VCaP (cell line): ENCODE results near the gene IL1A.

Experiments used
- H3K27ac ChIP-seq: fragments of 450-650 bp; 2 replicates; pipeline ENCODE4 v1.5.1; 2017
- CTCF ChIP-seq: fragments of 450-650 bp; conservative IDR thresholded peaks from 2 replicates; pipeline ENCODE4 v1.5.1; 2017; ENCODE audit warnings: mild to moderate bottlenecking, moderate library complexity

Gene IL1A

GRCh38 chr2:112728029-112728362, 56.3 kb downstream of the IL1A start:
- TF ChIP-seq CTCF, result no peak
- no peak overlapping the region for H3K27ac ChIP-seq

- no peak for TF ChIP-seq CTCF
- H3K27ac ChIP-seq, result peak overlapping the region; percentile 25; the same call in 1 of the 2 replicates
Observed at GRCh38 chr2:112727276-112728028, 56.8 kb downstream of the IL1A start.

GRCh38 chr2:112726487-112727190, 57.7 kb downstream of the IL1A start:
- peak; percentile 97 for TF ChIP-seq CTCF
- H3K27ac ChIP-seq, result peak overlapping the region; percentile 25; the same call in 1 of the 2 replicates

GRCh38 chr2:112725545-112726457, 58.5 kb downstream of the IL1A start:
- no peak for TF ChIP-seq CTCF
- no peak overlapping the region for H3K27ac ChIP-seq

- TF ChIP-seq CTCF, result no peak
- no peak overlapping the region for H3K27ac ChIP-seq
Observed at GRCh38 chr2:112724591-112725525, 59.4 kb downstream of the IL1A start.

GRCh38 chr2:112723995-112724394, 60.3 kb downstream of the IL1A start:
- no peak for TF ChIP-seq CTCF
- H3K27ac ChIP-seq, result no peak overlapping the region
